ENCODE data around the gene NPM1. TPM values are rescaled to one million over a fixed set of nuclear protein-coding genes. Genes with fewer than 3 reads are reported as not detected.
"Not testable (repeated sequence)": the region's sequence is repeated elsewhere in the genome, so short reads cannot be mapped to it uniquely, and the experiment has no call there.

Gene NPM1
- total RNA-seq, 2 donors from 2014 or later, result 286 to 408 TPM

DNA sequence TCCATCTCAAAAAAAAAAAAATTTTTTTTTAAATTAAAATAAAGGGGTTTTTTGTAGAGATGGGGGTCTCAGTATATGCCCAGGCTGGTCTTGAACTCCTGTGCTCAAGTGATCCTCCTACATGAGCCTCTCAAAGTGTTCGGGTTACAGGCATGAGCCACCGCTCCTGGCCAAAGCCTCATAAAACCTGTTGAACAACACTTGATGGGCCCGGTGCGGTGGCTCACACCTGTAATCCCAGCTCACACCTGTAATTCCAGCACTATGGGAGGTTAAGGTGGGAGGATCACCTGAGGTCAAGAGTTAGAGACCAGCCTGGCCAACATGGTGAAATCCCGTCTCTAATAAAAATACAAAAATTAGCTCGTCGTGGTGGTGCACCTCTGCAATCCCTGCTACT lies 7.7 kb upstream of the NPM1 start:
- intact Hi-C loops (cut with DNase I), result no loop called here
- ATAC-seq (no peak), DNase-seq (no peak)

DNA sequence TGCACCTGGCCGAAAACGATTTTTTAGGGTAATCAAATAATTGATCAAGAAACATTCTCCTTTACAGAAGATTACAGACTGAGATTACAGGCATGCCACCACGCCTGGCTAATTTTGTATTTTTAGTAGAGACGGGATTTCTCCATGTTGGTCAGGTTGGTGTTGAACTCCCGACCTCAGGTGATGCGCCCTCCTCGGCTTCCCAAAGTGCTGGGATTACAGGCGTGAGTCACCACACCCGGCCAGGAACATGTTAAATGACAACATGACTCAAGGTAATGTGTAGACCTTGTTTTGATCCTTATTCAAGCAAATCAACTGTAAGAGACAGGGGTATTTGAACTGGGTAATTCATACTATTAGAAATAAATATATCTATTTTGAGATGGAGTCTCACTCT lies 3.2 kb upstream of the NPM1 start:
- DNase-seq; intact Hi-C loops (cut with DNase I); ATAC-seq: not testable (repeated sequence)

DNA sequence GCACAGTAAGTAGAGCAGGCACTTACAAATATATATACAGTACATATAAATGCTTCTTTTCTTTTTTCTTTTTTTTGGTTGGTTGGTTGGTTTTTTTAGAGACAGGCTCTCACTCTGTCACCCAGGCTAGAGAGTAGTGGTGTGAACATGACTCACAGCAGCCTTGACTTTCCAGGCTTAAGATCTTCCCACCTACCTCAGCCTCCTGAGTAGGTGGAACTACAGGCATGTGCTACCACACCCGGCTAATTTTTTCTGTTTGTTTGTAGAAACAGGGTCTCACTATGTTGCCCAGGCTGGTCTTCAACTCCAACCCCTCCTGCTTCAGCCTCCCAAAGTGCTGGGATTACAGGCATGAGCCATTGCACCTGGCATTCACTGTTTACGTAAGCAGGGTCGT lies 2.6 kb upstream of the NPM1 start:
- intact Hi-C loops (cut with DNase I); ATAC-seq; DNase-seq: not testable (repeated sequence)

DNA sequence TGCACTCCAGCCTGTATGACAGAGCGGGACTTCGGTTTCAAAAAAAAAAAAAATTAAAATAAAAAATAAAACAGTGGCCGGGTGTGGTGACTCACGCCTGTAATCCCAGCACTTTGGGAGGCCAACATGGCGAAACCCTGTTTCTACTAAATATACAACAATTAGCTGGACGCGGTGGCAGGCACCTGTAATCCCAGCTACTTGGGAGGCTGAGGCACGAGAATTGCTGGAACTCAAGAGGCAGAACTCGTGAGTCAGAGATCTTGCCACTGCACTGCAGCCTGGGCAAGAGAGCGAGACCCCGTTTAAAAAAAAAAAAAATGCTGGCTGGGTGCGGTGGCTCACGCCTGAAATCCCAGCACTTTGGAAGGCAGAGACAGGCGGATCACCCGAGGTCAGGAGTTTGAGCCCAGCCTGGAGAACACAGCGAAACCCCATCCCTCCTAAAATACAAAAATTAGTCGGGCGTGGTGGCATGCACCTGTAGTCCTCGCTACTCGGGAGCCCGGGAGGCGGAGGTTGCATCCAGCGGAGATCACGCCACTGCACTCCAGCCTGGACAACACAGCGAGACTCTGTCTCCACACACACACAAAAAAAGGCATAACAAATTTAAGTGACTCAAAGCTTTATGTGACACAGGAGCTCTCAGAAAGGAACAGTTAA lies 1.5 kb upstream of the NPM1 start:
- no peak for DNase-seq
- ATAC-seq, result no peak
- intact Hi-C loops (cut with DNase I), result no loop called here

DNA sequence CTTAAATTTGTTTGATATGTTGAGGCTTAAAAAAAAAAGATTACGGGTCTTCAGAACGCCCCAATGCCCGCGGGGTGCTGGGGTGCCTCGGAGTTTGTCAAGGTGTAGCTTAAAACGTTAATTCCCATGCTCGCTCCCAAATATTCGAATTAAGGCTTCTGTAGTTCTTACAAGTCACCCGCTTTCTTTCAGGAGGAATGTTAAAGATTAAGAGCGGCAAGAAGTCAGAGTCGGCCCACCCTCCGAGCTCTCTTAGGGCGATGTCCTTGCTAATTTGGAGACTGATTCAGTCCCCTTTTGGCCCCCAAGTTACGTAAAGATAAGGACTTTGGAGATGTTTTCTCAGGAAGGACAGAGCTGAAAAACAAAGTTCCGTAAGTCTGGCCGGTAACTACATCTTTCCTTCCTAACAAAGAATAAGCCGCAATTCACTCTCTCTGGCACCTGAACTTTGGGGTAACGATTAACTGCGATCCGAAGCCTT lies 746 bp upstream of the NPM1 start:
- DNase-seq (no peak), ATAC-seq (no peak)
- intact Hi-C loops (cut with DNase I), result no loop called here

DNA sequence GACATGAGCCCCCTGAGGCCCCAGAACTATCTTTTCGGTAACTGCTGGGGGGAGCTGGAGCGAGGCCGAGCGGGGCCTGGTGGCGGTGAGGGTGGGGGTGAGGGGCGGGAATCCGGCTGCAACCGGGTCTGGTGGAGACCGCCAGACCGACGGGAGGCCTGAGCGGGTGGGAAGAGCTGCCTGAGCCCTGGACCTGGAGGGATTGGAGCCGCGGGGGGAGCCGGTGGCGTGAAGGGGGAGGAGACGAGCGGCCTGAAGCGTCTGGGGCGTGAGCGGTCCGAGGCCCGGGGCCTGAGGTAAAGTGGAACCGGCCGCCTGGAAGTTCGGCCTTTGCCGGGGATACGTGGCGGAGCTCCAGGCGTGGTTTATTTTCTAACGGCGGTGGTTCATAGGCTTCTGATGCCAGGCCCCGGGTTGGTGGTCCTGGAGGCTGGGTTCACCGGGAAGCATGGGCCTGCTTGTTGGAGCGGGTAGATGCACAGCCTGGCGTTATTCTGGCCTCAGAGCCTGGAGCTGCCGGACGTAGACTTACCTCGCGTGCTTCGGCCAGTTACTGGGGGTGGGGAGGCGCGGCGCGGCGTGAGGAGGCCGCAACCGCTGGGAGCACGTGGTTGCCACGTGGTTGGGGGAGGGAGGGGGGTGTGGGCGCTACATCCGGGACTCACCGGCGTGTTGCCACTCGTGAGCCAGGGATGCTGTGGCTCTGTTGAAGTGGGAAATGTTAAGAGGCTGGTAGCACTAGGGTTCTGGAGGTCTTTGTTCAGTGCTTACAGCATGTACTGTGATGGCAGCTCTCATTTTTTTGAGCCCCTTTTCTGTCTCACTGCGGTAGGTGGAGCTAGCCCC lies 544 bp downstream of the NPM1 start:
- intact Hi-C loops (cut with DNase I), result no loop called here
- peak; percentile 55 to 66 for ATAC-seq
- DNase-seq, result peak; percentile 82

DNA sequence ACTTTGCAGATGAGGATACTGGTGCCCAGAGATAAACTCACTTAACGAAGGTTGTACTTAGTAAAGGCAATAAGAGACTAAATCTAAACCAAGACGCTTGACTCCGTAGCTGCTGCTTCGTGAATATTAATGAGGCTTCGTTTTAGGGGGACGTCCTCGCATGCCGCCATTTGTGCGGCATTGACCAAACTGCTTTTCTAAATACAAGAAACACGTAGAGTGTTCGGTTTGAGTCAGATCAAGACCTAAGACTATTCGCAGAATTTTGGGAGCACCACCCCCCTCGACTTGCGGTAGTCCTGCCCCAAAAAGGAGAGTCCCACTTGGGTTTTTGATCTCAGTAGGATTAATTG lies 1.1 kb downstream of the NPM1 start:
- intact Hi-C loops (cut with DNase I), result no loop called here

DNA sequence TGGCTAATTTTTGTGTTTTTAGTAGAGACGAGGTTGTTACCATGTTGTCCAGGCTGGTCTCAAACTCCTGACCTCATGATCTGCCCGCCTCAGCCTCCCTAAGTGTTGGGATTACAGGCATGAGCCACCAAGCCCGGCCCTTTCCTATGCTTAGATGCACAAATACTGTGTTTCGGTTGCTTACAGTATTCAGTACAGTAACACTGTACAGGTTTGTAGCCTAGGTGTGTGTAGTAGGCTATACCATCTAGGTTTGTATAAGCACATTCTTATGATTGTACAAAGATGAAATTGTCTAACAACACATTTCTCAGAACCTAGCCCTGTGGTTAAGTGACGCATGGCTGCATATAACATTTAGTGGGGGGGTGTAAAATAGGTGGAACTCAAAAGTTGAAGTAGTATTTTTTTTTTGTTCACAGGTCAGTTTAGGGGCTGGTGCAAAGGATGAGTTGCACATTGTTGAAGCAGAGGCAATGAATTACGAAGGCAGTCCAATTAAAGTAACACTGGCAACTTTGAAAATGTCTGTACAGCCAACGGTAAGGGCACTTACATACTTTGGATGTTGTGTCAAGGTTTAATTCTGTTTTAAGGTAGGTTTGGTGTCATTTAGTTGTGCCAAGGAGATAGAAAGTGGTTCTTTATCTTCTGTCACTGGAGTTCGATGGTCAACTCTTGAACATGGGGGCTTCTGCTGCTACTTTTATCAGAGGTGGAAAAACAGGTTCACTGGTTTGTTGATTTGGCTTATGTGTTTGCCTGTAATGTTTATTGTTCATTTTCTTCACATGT lies 3.4 kb downstream of the NPM1 start:
- ATAC-seq, result no peak
- no peak for DNase-seq
- intact Hi-C loops (cut with DNase I), result no loop called here

More for the DNA sequence above, 1.1 kb downstream of the NPM1 start:
- no peak for DNase-seq
- ATAC-seq, result no peak

DNA sequence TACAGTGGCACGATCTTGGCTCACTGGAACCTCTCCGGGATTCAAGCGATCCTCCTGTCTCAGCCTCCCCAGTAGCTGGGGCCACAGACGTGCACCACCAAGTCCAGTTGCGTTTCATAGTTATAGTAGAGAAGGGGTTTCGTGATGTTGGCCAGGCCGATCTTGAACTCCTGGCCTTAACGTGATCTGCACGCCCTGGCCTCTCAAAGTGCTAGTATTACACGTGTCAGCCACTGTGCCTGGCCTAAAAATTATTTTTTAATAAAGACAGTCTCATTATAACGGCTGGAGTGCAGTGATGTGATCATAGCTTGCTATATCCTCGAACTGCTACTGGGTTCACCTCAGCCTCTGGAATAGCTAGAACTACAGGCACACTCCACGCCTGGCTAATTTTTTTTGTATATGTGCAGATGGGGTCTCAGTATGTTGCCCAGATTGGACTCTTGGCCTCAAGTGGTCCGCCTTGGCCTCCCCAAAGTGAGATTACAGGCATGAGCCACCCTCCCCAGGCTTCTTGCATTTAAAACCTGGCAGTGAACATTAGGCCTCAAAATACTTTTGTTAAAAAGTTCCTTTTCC lies 4.4 kb downstream of the NPM1 start:
- intact Hi-C loops (cut with DNase I), result no loop called here
- no peak for DNase-seq
- no peak for ATAC-seq

DNA sequence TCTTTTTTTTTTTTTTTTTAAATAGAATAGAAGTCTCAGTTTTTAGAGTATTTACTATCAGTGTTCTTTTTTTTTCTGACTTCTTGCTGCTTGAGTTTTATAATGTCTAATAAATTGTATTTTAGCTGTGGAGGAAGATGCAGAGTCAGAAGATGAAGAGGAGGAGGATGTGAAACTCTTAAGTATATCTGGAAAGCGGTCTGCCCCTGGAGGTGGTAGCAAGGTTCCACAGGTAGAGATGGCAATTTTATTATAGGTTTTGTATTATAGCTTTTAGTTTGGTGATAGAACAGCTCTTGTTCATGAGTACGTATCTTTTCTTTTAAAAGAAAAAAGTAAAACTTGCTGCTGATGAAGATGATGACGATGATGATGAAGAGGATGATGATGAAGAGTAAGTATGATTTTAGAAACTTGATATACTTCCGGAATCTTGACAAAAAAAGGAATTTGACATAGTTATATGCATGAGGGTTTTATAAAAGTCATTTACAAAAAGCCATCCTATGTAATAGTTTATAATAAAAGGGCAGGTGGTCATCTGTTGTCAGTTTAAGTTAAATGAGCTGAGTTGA lies 5.0 kb downstream of the NPM1 start:
- DNase-seq (no peak), ATAC-seq (no peak)
- intact Hi-C loops (cut with DNase I), result no loop called here

DNA sequence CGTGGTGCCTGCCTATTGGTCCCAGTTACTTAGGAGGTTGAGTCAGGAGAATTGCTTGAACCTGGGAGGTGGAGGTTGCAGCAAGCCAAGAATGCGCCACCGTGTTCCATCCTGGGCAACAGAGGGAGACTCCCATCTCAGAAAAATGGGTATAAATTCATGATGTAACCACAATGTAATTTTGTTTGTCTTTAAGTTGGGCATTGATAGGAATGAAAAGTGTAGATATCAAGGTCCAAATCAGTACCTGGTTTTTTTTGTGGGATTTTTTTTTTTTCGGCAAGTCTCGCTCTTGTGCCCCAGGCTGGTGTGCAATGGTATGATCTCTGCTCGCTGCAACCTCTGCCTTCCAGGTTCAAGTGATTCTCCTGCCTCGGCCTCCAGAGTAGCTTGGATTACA lies 7.4 kb downstream of the NPM1 start:
- DNase-seq (no peak), ATAC-seq (no peak)
- intact Hi-C loops (cut with DNase I), result no loop called here

DNA sequence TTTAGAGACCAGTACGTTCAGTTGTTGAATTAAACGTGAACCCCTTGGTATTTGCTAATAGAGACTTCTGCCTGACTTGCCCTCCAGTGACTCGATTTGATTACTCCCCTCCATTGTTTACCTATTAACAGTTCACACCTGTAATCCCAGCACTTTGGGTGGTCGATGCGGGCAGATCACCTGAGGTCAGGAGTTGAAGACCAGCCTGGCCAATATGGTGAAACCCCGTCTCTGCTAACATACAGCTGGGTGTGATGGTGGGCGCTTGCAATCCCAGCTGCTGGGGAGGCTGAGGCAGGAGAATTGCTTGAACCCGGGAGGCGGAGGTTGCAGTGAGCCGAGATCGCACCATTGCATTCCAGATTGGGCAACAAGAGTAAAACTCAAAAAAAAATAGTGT lies 8.9 kb downstream of the NPM1 start:
- intact Hi-C loops (cut with DNase I); DNase-seq; ATAC-seq: not testable (repeated sequence)

DNA sequence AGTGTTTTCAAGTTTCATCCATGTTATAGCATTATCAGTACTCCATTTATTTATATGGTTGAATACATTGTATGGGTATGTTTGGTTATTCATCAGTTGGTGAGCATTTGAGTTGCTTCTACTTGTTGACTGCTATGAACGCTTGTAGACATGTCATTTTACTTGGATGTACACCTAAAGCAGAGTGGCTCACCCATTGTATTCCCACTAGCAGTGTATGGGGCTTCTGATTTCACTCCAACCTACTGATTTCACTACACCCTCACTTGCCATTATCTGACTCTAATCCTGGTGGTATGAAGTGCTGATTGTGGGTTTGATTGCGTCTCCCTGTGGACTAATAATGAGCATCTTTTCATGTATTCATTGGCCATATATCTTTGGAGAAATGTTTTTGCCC lies 9.5 kb downstream of the NPM1 start:
- ATAC-seq, result no peak
- intact Hi-C loops (cut with DNase I), result no loop called here
- no peak for DNase-seq

DNA sequence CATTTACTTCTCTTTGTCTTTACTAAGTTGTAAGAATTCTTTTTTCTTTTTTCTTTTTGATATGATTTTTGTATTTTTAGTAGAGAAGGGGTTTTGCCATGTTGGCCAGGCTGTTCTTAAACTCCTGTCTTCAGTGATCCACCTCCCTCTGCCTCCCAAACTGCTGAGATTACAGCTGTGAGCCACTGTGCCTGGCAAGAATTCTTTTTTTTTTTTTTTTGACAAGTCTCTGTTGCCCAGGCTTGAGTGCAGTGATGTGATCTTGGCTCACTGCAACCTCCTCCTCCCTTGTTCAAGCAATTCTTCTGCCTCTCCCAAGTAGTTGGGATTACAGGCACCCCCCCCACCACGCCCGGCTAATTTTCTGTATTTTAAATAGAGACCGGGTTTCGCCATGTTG lies 9.9 kb downstream of the NPM1 start:
- DNase-seq, result no peak
- ATAC-seq, result peak in 1 of 2 donors; percentile 56
- intact Hi-C loops (cut with DNase I), result no loop called here

DNA sequence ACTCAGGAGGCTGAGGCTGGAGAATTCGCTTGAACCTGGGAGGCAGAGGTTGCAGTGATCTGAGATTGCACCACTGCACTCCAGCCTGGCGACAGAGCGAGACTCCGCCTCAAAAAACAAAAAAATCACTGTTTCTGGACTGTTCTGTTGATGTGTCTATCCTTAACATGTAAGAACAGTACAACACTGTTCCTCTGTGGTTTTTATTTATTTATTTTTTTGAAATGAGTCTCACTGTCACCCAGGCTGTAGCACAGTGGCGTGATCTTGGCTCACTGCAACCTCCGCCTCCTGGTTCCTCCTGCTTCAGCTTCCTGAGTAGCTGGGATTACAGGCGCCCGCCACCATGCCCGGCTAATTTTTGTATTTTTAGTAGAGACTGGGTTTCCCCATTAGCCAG lies 11.0 kb downstream of the NPM1 start:
- ATAC-seq; intact Hi-C loops (cut with DNase I); DNase-seq: not testable (repeated sequence)

DNA sequence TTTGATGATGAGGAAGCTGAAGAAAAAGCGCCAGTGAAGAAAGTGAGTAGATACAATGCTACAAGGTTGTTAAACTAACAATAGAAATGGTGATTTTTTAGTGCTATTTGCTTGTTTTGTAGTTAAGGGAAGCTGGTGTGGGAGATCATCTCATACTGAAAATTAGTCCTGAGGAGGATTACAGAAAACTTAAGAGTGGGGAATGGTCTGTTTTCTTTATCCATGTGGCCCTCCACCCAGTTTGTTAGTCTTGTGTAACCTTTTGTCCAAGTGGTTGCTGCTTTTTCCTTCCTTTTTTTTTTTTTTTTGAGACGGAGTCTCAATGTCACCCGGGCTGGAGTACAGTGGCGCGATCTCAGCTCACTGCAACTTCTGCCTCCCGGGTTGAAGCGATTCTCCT lies 12.5 kb downstream of the NPM1 start:
- DNase-seq (no peak), ATAC-seq (no peak)
- intact Hi-C loops (cut with DNase I), result no loop called here

DNA sequence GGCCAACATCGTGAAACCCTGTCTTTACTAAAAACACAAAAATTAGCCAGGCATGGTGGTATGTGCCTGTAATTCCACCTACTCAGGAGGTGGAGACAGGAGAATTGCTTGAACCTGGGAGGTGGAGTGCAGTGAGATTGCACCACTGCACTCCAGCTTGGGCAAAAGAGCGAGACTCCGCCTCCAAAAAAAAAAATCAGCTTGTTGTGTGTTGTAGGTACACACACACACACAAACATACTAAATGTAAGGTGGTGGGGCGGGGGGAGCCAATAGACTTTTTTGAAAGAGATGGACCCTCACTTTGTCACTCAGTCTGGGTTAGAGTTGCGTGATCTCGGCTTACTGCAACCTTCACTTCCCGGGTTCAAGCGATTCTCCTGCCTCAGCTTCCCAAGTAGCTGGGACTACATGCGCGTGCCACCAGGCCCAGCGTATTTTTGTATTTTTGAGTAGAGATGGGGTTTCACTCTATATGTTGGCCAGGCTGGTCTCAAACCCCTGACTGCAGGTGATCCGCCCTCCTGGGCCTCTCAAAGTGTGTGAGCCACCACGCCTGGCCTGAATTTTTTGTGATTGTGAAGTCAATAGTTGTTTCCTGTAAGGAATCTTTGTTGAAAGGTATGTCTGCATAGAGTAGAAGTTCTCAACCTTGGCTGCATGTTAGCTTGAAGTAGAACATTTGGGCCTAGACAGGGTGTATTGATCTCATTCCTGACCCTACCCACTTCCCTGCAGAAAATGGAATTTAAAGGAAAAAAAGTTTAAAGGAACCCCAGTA lies 13.7 kb downstream of the NPM1 start:
- ATAC-seq, result no peak
- DNase-seq, result no peak
- intact Hi-C loops (cut with DNase I), result no loop called here

DNA sequence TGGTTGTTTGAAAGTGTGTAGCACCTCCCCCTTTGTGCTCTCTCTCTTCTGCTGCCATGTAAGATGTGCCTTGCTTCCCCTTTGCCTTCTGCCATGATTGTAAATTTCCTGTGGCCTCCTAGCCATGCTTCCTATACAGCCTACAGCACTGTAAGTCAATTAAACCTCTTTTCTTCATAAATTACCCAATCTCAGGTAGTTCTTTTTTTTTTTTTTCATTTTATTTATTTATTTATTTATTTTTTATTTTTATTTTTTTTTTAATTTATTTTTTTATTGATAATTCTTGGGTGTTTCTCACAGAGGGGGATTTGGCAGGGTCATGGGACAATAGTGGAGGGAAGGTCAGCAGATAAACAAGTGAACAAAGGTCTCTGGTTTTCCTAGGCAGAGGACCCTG lies 15.1 kb downstream of the NPM1 start:
- ATAC-seq; intact Hi-C loops (cut with DNase I); DNase-seq: not testable (repeated sequence)
